ENCODE data around the gene RSRC2. TPM values are rescaled to one million over a fixed set of nuclear protein-coding genes. Genes with fewer than 3 reads are reported as not detected.

RSRC2 gene
- total and polyA plus RNA-seq, 10 of the 15 experiments (the other 5 are each of a cell fraction or from before 2014, with no cell fraction given), result 49.8 to 112 (median 60.6) TPM

DNA sequence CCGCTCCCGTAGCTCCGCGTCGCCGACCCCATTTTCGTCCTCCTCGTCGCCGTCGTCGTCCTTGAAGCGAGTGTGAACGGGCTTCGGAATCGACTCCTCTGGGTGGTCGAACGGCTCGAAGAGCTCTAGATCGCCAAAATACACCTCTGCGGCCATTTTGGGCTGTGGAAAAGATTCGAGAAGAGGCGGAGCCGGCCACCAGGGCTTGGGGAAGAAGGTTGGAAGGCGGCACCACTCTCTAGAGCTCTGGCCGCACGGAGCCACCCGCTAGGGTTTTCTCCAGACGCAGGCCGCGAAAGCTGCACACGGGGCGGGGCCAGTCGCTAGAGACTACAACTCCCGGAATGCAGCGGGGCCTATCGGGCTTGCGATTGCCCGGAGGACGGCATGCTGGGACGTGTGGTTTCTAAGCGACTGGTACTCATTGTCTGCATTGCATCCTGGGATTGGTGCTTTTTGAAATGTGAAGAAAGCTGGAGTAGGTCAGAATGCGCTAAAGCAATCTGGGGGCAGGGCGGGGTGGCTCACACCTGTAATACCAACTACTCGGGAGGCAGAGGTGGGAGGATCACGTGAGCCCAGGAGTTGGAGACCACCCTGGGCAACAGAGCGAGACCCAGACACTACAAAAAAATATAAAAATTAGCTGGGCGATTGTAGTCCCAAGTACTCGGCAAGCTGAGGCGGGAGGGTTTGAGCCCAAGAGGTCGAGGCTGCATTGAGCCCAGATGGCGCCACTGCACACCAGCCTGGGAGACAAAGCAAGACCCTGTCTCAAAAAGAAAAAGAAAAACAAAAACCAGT is 25.8 kb downstream of the RSRC2 start, which contains the start of gene ZCCHC8 (continued):
- TF ChIP-seq, protein P1, sequence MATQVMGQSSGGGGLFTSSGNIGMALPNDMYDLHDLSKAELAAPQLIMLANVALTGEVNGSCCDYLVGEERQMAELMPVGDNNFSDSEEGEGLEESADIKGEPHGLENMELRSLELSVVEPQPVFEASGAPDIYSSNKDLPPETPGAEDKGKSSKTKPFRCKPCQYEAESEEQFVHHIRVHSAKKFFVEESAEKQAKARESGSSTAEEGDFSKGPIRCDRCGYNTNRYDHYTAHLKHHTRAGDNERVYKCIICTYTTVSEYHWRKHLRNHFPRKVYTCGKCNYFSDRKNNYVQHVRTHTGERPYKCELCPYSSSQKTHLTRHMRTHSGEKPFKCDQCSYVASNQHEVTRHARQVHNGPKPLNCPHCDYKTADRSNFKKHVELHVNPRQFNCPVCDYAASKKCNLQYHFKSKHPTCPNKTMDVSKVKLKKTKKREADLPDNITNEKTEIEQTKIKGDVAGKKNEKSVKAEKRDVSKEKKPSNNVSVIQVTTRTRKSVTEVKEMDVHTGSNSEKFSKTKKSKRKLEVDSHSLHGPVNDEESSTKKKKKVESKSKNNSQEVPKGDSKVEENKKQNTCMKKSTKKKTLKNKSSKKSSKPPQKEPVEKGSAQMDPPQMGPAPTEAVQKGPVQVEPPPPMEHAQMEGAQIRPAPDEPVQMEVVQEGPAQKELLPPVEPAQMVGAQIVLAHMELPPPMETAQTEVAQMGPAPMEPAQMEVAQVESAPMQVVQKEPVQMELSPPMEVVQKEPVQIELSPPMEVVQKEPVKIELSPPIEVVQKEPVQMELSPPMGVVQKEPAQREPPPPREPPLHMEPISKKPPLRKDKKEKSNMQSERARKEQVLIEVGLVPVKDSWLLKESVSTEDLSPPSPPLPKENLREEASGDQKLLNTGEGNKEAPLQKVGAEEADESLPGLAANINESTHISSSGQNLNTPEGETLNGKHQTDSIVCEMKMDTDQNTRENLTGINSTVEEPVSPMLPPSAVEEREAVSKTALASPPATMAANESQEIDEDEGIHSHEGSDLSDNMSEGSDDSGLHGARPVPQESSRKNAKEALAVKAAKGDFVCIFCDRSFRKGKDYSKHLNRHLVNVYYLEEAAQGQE (IDR thresholded peaks at IDR 0.05; ENCODE audit: low read depth, low read length), result no peak
- no peak for TF ChIP-seq FOXK2 (IDR thresholded peaks at IDR 0.05)
- TF ChIP-seq LARP7 (IDR thresholded peaks at IDR 0.05), result no peak; the same call in 1 of the 2 replicates
- peak; percentile 27 for TF ChIP-seq ZNF687 (IDR thresholded peaks at IDR 0.05)
- TF ChIP-seq PAX5 (IDR thresholded peaks at IDR 0.05; ENCODE audit: borderline replicate concordance, low read depth, low read length), result 0 out of 2 replicates have a peak, but pooled peaks have one; percentile 34
- TF ChIP-seq NFXL1 (IDR thresholded peaks at IDR 0.05; ENCODE audit: borderline replicate concordance), result no peak
- TF ChIP-seq RAD21 (IDR thresholded peaks at IDR 0.05; ENCODE audit: insufficient read depth, low read depth, low read length), result no peak
- TF ChIP-seq BRCA1 (IDR thresholded peaks at IDR 0.05; ENCODE audit: low read depth, low read length), result no peak
- TF ChIP-seq NR2C2 (IDR thresholded peaks at IDR 0.05; ENCODE audit: borderline replicate concordance, control insufficient read depth, insufficient read length, low read depth), result no peak
- TF ChIP-seq MTA2 (IDR thresholded peaks at IDR 0.05; ENCODE audit: low read depth), result no peak
- peak; percentile 63 for TF ChIP-seq SKIL (IDR thresholded peaks at IDR 0.05; ENCODE audit: low read depth, poor library complexity, severe bottlenecking)
- TF ChIP-seq CBFB (IDR thresholded peaks at IDR 0.05; ENCODE audit: low read depth), result peak; percentile 89
- peak; percentile 64; the same call in 1 of the 2 replicates for TF ChIP-seq GABPA (IDR thresholded peaks at IDR 0.05; ENCODE audit: low read depth)
- peak; percentile 84 for TF ChIP-seq POLR2AphosphoS5 (IDR thresholded peaks at IDR 0.05; ENCODE audit: low read length)
- 0 out of 2 replicates have a peak, but pooled peaks have one; percentile 63 for TF ChIP-seq NFYB (IDR thresholded peaks at IDR 0.05; ENCODE audit: insufficient read depth, low read depth, low read length)
- TF ChIP-seq PBX3 (IDR thresholded peaks at IDR 0.05; ENCODE audit: insufficient replicate concordance, low read depth, low read length), result no peak
- TF ChIP-seq KAT2A (conservative IDR thresholded peaks at IDR 0.05; ENCODE audit: control insufficient read depth, low read depth, low read length), result no peak
- TF ChIP-seq BCL11A (IDR thresholded peaks at IDR 0.05; ENCODE audit: low read depth, low read length), result no peak
- no peak for TF ChIP-seq RBBP5 (conservative IDR thresholded peaks at IDR 0.05)
